ENCODE measurements around the gene PLA2G2C.

DNA sequence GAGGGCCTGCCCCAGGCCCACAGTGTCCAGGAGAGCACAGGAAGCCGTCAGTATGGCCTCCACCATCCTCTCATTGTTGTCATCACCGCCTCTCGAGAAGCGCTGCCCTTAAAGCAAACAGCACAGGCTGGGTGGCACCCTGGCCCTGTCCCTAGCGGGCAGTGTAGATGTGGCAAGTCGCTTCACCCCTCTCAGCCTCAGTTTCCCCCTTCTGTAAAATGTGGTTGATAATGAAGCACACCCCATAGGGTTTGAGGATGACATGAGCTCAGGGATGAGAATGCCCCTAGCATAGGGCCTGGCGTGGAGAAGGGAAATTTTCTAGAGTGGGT lies 33.8 kb downstream of the PLA2G2C start:
- TF ChIP-seq, protein P1, sequence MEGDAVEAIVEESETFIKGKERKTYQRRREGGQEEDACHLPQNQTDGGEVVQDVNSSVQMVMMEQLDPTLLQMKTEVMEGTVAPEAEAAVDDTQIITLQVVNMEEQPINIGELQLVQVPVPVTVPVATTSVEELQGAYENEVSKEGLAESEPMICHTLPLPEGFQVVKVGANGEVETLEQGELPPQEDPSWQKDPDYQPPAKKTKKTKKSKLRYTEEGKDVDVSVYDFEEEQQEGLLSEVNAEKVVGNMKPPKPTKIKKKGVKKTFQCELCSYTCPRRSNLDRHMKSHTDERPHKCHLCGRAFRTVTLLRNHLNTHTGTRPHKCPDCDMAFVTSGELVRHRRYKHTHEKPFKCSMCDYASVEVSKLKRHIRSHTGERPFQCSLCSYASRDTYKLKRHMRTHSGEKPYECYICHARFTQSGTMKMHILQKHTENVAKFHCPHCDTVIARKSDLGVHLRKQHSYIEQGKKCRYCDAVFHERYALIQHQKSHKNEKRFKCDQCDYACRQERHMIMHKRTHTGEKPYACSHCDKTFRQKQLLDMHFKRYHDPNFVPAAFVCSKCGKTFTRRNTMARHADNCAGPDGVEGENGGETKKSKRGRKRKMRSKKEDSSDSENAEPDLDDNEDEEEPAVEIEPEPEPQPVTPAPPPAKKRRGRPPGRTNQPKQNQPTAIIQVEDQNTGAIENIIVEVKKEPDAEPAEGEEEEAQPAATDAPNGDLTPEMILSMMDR (conservative IDR thresholded peaks at IDR 0.05; ENCODE audit: low read depth in 2 of 2): no peak
- TF ChIP-seq EZH2phosphoT487 (IDR thresholded peaks at IDR 0.05; ENCODE audit: unreplicated experiment): no peak
- TF ChIP-seq CREB1 (CRISPR knock-in tag; IDR thresholded peaks at IDR 0.05; ENCODE audit: low read depth): no peak
